ENCODE results near the gene UBTD2. TPM values are rescaled to one million over a fixed set of nuclear protein-coding genes. Genes with fewer than 3 reads are reported as not detected.
"Not testable (repeated sequence)": the region's sequence is repeated elsewhere in the genome, so short reads cannot be mapped to it uniquely, and the experiment has no call there.

UBTD2 gene
- polyA plus RNA-seq, 4 donors: 68.5 to 85.5 (median 83.9) TPM

GRCh38 chr5:172293054-172293744 is 9.6 kb upstream of the UBTD2 start:
- peak in 1 of 4 donors; percentile 56 for DNase-seq (ENCODE audit: low read depth in 4 of 4, low spot score in 3 of 4)

- DNase-seq (ENCODE audit: low read depth in 4 of 4, low spot score in 3 of 4): not testable (repeated sequence)
Measured at GRCh38 chr5:172291837-172292236, 8.3 kb upstream of the UBTD2 start.

DNA sequence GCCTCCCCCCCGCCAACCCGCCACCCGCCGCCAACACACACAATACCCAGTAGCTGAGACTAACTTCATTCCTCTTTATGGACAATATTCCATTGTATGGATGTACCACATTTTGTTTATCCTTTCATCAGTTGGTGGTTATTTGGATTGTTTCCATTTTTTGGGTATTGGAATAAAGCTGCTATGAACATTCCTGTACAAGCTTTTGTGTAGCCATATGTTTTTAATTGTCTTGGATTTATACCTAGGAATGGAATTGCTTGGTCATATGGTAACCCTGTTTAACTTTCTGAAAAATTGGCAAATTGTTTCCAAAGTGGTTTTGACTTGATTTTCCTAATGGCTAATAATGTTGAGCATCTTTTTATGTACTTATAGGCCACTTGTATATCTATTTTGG is 4.9 kb upstream of the UBTD2 start:
- no peak for DNase-seq (ENCODE audit: low read depth in 4 of 4, low spot score in 3 of 4)

- DNase-seq (ENCODE audit: low read depth in 4 of 4, low spot score in 3 of 4): not testable (repeated sequence)
Measured at GRCh38 chr5:172287140-172287539, 3.6 kb upstream of the UBTD2 start.

DNA sequence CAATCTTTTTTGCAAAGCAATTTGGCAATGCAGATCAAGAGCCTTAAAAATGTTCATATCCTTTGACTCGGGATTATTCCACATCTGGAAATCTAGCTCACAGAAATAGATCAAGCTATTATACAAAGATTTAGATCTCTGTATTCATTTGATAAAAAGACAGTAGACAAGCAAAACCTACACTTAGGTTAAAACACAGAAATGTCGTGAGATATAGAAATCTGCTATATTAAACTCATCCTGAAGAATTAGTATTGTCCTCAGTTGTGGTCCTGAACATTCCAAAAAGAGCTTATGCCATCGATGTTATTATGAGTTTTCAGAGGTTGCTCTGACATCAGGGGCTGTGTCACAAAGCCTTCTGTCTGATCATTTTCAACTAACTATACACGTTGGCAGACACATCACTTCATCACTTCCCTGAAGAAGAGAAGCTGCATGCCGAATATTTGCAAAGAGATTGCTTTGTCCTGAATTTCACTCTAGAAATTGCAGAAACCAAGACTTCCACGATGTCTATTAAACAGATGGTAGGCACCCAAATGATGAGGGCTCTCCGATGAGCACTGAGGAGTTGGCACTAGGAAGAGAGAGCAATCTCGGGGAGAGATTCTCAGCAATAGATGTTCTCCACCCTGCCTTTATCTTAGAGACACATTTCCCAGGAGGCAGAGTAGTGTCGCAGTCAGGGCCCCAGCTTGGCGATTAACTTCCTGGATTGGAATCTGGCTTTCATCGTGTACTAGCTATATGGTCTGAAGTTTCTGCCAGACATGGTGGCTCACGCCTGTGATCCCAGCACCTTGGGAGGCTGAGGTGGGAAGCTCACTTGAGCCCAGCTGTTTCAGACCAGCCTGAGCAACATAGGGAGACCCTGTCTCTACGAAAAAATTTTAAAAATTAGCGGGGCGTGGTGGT is 1.9 kb upstream of the UBTD2 start:
- no peak for DNase-seq (ENCODE audit: low read depth in 4 of 4, low spot score in 3 of 4)

DNA sequence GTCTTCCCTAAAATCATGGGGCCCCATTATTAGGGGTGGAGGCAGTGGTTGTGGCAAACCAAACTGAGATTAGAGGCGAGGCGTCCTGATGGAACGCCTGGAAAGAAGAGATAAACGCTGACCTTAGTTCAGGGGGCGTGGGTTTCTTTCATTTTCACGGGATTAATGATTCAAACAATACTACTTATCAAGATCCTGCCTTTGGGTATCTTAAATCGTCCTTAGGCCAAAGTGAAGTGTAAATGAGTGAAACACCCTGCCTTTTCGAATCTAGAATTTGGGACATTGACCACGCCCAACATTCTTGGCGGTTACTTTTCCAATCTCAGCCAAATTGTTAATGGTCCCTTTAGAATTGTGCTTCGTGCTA is 1.0 kb upstream of the UBTD2 start:
- no peak for DNase-seq (ENCODE audit: low read depth in 4 of 4, low spot score in 3 of 4)

DNA sequence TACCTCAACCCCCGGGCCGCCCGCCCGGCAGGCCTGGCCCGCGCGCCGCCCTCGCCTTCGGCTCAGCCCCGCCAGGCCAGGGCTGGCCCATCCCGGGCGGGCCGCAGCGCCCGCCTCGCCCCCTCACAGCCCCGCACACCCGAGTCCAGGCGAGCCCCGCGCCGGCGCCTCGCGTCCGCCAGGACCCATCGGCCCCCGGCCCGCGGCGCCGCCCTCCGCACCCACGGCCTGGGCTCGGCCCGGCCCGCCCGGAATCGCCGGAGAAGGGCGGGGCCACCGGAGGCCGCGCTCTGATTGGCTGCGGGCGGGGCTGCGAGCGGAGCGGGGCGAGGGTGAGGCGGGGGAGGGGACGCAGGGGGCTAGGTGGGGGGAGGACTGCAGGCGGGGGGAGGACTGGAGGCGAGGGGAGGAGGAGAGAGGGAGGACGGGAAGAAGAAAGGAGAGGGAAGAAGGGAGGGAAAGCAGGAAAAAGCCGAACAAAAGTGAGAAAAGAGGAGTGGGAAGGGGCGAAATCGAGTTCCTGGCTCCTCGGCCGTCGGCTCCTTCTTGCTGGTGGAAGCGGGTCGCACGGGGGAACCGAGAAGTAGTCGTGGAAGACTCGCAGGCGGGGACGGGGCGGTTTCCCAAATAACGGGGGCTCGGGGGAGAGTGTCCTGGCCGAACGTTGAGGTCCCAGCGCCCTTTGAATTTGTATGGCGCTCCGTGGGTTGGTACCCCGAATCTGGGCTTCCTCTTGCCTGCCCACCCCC is 472 bp upstream of the UBTD2 start:
- DNase-seq (ENCODE audit: low read depth in 4 of 4, low spot score in 3 of 4): peak; percentile 69 to 83 (median 76)

- no peak for DNase-seq (ENCODE audit: low read depth in 4 of 4, low spot score in 3 of 4)
Measured at GRCh38 chr5:172282272-172283019, 1.1 kb downstream of the UBTD2 start.

- DNase-seq (ENCODE audit: low read depth in 4 of 4, low spot score in 3 of 4): no peak
Measured at GRCh38 chr5:172281346-172281745, 2.2 kb downstream of the UBTD2 start.

DNA sequence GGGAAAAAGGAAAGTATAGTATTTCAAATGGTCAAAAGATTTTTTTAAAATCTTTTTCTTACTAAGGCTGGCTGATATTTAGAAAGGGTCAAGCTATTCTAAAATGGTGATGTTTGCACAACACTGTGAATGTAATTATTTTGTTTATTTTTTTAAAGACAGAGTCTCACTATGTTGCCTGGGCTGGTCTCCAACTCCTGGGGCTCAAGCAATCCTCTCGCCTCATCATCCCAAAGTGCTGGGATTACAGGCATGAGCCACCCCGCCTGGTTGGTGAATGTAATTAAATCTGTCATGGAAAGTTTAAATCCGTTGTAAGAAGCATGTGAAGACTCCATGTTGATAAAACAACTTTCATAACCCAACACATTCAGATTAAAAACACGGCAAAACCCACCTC is 2.6 kb downstream of the UBTD2 start:
- DNase-seq (ENCODE audit: low read depth in 4 of 4, low spot score in 3 of 4): no peak

DNA sequence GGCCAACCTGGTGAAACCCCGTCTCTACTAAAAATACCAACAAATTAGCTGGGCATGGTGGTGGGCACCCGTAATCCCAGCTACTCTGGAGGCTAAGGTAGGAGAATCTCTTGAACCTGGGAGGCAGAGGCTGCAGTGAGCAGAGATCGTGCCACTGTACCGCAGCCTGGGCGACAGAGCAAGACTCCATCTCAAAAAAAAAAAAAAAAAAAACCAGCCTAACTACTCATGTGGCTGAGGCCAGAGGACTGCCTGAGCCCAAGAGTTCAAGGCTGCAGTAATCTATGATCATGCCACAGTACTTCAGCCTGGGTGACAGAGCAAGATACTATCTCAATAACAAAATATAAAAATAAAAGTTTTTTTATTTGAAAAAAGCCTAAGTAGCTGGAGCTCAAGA is 3.2 kb downstream of the UBTD2 start:
- no peak for DNase-seq (ENCODE audit: low read depth in 4 of 4, low spot score in 3 of 4)

GRCh38 chr5:172278356-172278755 is 5.2 kb downstream of the UBTD2 start:
- DNase-seq (ENCODE audit: low read depth in 4 of 4, low spot score in 3 of 4): no peak

DNA sequence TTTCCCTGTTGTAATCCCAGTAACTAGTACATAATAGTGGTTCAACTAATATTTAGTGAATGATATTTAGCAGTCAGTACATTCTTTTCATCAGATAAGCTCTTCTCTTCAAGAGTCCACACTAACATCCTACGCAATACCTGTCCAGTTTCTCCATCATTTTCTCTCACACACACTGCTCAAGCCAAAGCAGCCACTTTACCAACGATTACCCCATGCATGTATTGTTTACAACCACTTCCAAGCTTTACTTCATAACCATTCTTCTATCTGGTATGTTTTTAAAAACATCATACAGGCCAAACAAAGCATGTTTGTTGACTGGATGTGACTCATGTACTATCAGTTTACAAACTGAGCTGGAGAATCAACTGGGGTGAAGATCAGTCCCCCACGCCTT is 7.3 kb downstream of the UBTD2 start:
- no peak for DNase-seq (ENCODE audit: low read depth in 4 of 4, low spot score in 3 of 4)

- DNase-seq (ENCODE audit: low read depth in 4 of 4, low spot score in 3 of 4): no peak
Measured at GRCh38 chr5:172274951-172275753, 8.4 kb downstream of the UBTD2 start.

GRCh38 chr5:172267943-172268342 is 15.6 kb downstream of the UBTD2 start:
- no peak for DNase-seq (ENCODE audit: low read depth in 4 of 4, low spot score in 3 of 4)

DNA sequence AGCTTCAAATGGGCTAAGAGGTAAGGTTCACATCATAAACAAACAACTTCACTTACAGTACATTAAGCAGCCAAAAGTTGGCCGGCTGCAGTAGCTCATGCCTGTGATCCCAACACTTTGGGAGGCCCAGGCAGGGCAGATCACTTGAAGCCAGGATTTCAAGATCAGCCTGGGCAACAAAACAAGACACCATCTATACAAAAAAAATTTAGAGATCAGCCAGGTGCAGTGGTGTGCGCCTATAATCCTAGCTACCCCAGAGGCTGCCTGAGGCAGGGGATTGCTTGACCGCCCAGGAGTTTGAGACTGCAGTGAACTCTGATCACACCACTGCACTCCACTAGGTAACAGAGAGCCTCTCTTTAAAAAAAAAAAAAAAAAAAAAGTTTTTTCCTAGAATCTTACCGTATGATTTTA is 16.9 kb downstream of the UBTD2 start:
- no peak for DNase-seq (ENCODE audit: low read depth in 4 of 4, low spot score in 3 of 4)

DNA sequence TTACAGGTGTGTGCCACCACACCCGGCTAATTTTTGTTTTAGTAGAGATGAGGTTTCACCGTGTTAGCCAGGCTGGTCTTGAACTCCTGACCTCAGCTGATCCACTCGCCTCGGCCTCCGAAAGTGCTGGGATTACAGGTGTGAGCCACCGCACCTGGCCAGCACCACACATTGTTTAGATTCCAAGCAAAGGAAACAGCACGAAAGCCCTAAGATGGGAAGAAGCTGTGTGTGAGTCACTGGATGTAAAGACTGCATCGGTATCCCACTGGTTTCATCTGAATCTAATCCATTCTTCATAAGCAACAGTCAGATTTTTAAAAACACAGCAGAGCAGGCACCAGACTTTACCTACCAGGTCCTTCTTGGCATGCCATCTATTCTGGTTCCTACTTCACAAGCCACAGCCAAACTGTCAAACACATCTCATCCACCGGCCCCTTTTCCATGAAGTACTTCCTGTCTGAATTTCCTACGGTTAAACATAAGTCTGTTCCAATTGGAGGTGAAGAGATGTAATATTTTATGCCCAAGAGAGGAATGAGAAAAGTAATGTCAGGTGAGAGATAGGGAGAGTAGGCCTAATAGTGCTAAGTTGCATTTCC is 17.4 kb downstream of the UBTD2 start:
- no peak for DNase-seq (ENCODE audit: low read depth in 4 of 4, low spot score in 3 of 4)

DNA sequence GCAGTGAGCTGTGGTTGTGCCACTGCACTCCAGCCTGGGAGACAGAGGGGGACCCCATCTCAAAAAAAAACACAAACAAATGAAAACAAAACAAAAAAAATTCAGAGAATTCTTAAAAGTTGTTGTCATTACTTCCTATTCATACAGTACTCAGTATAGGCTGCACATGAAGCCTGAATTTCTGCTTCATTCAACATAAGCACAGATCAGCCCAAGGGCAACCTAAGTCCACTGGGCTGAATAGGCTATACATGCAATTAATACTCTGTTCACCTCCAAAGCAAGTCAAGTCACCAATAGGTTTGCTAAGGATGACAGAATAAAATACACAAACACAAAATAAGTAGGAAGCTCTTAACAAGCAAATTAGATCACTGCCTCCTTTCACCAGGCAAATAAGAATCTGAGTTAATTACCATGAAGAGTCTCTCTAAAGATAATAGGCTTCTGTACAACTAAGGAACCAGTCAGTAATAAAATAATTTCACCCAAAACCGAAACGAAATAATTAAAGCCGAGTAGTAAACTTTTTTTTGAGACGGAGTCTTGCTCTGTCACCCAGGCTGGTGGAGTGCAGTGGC is 18.7 kb downstream of the UBTD2 start:
- DNase-seq (ENCODE audit: low read depth in 4 of 4, low spot score in 3 of 4): no peak

DNA sequence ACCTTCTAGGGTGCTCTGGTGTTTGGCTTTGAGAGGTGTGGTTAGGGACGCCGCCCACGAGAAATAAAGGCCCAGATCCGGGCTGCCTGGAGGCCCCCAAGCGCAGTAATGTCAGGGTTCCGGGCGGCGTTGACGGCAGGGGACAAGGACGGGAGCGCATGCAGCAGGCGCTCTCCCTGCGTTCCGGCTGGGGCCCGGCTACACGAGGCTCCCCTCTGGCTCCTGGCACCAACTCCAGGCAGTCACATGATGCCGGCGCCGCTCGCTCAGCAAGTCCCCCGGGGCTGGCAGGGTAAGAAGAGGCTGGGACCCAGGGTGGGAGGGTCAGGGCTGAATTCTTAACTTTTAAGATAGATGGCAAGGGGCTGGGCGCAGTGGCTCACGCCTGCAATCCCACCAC is 28.1 kb downstream of the UBTD2 start:
- DNase-seq (ENCODE audit: low read depth in 4 of 4, low spot score in 3 of 4): no peak
